Measurements from ENCODE around the gene ZKSCAN3.
"Not testable (repeated sequence)": the region's sequence is repeated elsewhere in the genome, so short reads cannot be mapped to it uniquely, and the experiment has no call there.

Gene ZKSCAN3

DNA sequence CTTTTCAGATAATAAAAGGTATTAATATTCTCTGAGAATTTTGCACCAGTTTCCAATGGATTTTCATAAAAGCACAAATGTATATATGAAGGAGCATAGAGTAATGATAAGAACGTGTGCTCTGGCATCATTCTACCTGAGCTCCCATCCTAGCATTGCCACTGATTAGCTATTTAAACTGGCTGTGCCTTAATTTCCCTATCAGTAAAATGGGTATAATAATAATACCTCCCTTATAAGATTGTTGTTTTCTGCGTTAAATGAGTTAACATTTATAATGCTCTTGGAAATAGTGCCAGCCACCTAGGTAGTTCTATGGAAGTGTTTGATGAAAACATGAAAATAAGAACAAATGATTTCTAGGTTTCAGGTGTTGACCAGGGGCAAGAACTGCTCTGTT is 11.2 kb downstream of the ZKSCAN3 start:
- H3K79me2 ChIP-seq (ENCODE audit: insufficient read depth, low read length), result no peaks in the 10 kb centered on the region
- H3K4me2 ChIP-seq (ENCODE audit: low read depth, low read length, poor library complexity, severe bottlenecking), result no peak overlapping the region
- no peak overlapping the region for H2AFZ ChIP-seq (ENCODE audit: low read depth, low read length, severe bottlenecking)
- no peaks in the 10 kb centered on the region for H3F3A ChIP-seq (ENCODE audit: insufficient read depth)
- no peak overlapping the region for H3K9ac ChIP-seq (ENCODE audit: low read length)
- no peak for TF ChIP-seq EZH2phosphoT487 (conservative IDR thresholded peaks at IDR 0.05; ENCODE audit: low read length)
- TF ChIP-seq, protein P1, sequence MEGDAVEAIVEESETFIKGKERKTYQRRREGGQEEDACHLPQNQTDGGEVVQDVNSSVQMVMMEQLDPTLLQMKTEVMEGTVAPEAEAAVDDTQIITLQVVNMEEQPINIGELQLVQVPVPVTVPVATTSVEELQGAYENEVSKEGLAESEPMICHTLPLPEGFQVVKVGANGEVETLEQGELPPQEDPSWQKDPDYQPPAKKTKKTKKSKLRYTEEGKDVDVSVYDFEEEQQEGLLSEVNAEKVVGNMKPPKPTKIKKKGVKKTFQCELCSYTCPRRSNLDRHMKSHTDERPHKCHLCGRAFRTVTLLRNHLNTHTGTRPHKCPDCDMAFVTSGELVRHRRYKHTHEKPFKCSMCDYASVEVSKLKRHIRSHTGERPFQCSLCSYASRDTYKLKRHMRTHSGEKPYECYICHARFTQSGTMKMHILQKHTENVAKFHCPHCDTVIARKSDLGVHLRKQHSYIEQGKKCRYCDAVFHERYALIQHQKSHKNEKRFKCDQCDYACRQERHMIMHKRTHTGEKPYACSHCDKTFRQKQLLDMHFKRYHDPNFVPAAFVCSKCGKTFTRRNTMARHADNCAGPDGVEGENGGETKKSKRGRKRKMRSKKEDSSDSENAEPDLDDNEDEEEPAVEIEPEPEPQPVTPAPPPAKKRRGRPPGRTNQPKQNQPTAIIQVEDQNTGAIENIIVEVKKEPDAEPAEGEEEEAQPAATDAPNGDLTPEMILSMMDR (IDR thresholded peaks at IDR 0.05; ENCODE audit: insufficient read depth, low read length, poor library complexity, severe bottlenecking), result no peak
- H3K36me3 ChIP-seq (ENCODE audit: low read length), result no peaks in the 10 kb centered on the region
- H3K27me3 ChIP-seq (ENCODE audit: low read length), result no peaks in the 10 kb centered on the region
- no peaks in the 10 kb centered on the region for H4K20me1 ChIP-seq (ENCODE audit: low read depth, low read length)
- no peaks in the 10 kb centered on the region for H3K9me3 ChIP-seq (ENCODE audit: insufficient read depth, low read length)
- H3K27ac ChIP-seq (ENCODE audit: low read depth, low read length), result no peak overlapping the region
- H3K9me2 ChIP-seq (replicated peaks; ENCODE audit: insufficient read depth, low read length), result no peaks in the 10 kb centered on the region
- no peak overlapping the region for H3K4me3 ChIP-seq (ENCODE audit: insufficient read depth, low read length, poor library complexity, severe bottlenecking)

GRCh38 chr6:28365590-28365989 is 15.8 kb downstream of the ZKSCAN3 start:
- not testable (repeated sequence) for H3K36me3 ChIP-seq (ENCODE audit: low read length); H3K9me2 ChIP-seq (replicated peaks; ENCODE audit: insufficient read depth, low read length); H3K27ac ChIP-seq (ENCODE audit: low read depth, low read length); H3K4me3 ChIP-seq (ENCODE audit: insufficient read depth, low read length, poor library complexity, severe bottlenecking); H4K20me1 ChIP-seq (ENCODE audit: low read depth, low read length); H3F3A ChIP-seq (ENCODE audit: insufficient read depth); H3K79me2 ChIP-seq (ENCODE audit: insufficient read depth, low read length); H3K27me3 ChIP-seq (ENCODE audit: low read length); H3K4me2 ChIP-seq (ENCODE audit: low read depth, low read length, poor library complexity, severe bottlenecking); H3K9me3 ChIP-seq (ENCODE audit: insufficient read depth, low read length); H3K9ac ChIP-seq (ENCODE audit: low read length); H2AFZ ChIP-seq (ENCODE audit: low read depth, low read length, severe bottlenecking)

GRCh38 chr6:28368522-28368921 is 18.8 kb downstream of the ZKSCAN3 start:
- H3K27ac ChIP-seq (ENCODE audit: low read depth, low read length), result no peak overlapping the region
- no peaks in the 10 kb centered on the region for H3K9me3 ChIP-seq (ENCODE audit: insufficient read depth, low read length)
- TF ChIP-seq EZH2phosphoT487 (conservative IDR thresholded peaks at IDR 0.05; ENCODE audit: low read length), result no peak
- TF ChIP-seq, protein P1 (IDR thresholded peaks at IDR 0.05; ENCODE audit: insufficient read depth, low read length, poor library complexity, severe bottlenecking), result no peak
- H2AFZ ChIP-seq (ENCODE audit: low read depth, low read length, severe bottlenecking), result no peak overlapping the region
- no peaks in the 10 kb centered on the region for H3K9me2 ChIP-seq (replicated peaks; ENCODE audit: insufficient read depth, low read length)
- H4K20me1 ChIP-seq (ENCODE audit: low read depth, low read length), result no peaks in the 10 kb centered on the region
- H3K27me3 ChIP-seq (ENCODE audit: low read length), result no peaks in the 10 kb centered on the region
- H3F3A ChIP-seq (ENCODE audit: insufficient read depth), result no peaks in the 10 kb centered on the region
- no peaks in the 10 kb centered on the region for H3K79me2 ChIP-seq (ENCODE audit: insufficient read depth, low read length)
- no peak overlapping the region for H3K4me2 ChIP-seq (ENCODE audit: low read depth, low read length, poor library complexity, severe bottlenecking)
- H3K4me3 ChIP-seq (ENCODE audit: insufficient read depth, low read length, poor library complexity, severe bottlenecking), result no peak overlapping the region
- no peaks in the 10 kb centered on the region for H3K36me3 ChIP-seq (ENCODE audit: low read length)
- no peak overlapping the region for H3K9ac ChIP-seq (ENCODE audit: low read length)

DNA sequence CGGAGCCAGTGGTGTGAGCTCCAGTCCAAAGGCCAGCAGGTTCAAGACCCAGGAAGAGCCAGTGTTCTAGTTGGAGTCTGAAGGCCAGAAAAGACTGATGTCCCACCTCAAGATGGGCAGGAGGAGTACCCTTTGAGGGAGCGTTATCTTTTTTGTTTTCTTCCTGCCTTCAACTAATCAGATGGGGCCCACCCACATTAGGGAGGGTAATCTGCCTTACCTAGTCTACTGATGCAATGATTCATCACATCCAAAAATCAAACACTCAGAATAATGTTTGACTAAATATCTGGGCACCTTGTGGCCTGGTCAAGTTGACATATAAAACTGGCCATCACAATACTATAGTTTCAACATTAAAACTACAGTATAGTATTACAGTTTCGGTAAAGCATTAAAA is 19.7 kb downstream of the ZKSCAN3 start:
- no peaks in the 10 kb centered on the region for H4K20me1 ChIP-seq (ENCODE audit: low read depth, low read length)
- no peaks in the 10 kb centered on the region for H3K36me3 ChIP-seq (ENCODE audit: low read length)

More for the DNA sequence above, 19.7 kb downstream of the ZKSCAN3 start:
- H3K27me3 ChIP-seq (ENCODE audit: low read length), result no peaks in the 10 kb centered on the region
- no peak overlapping the region for H2AFZ ChIP-seq (ENCODE audit: low read depth, low read length, severe bottlenecking)
- no peak overlapping the region for H3K4me3 ChIP-seq (ENCODE audit: insufficient read depth, low read length, poor library complexity, severe bottlenecking)
- H3K9me2 ChIP-seq (replicated peaks; ENCODE audit: insufficient read depth, low read length), result no peaks in the 10 kb centered on the region
- no peak overlapping the region for H3K9ac ChIP-seq (ENCODE audit: low read length)
- H3F3A ChIP-seq (ENCODE audit: insufficient read depth), result no peaks in the 10 kb centered on the region
- no peaks in the 10 kb centered on the region for H3K9me3 ChIP-seq (ENCODE audit: insufficient read depth, low read length)
- H3K4me2 ChIP-seq (ENCODE audit: low read depth, low read length, poor library complexity, severe bottlenecking), result no peak overlapping the region
- TF ChIP-seq, protein P1 (IDR thresholded peaks at IDR 0.05; ENCODE audit: insufficient read depth, low read length, poor library complexity, severe bottlenecking), result no peak
- TF ChIP-seq EZH2phosphoT487 (conservative IDR thresholded peaks at IDR 0.05; ENCODE audit: low read length), result no peak
- no peaks in the 10 kb centered on the region for H3K79me2 ChIP-seq (ENCODE audit: insufficient read depth, low read length)
- no peak overlapping the region for H3K27ac ChIP-seq (ENCODE audit: low read depth, low read length)

All from SU-DHL-6 (cell line).